SK-N-SH (cell line): ENCODE measurements around the gene TPSAB1. TPM values are rescaled to one million over a fixed set of nuclear protein-coding genes. Genes with fewer than 3 reads are reported as not detected.

Experiments used
- CTCF ChIA-PET: fragments of 300-600, 350-600 bp; formaldehyde crosslinking; extraction: SDS; loops from one replicate; lab custom pipeline; 2021; lab: Yijun Ruan, JAX
- POLR2A ChIA-PET: fragments of 350-600 bp; sonication (Branson Sonifier 250); formaldehyde crosslinking; extraction: SDS; loops from one replicate; lab custom pipeline; 2020; ENCODE audit warnings: antibody characterized with exemption, inconsistent platforms; lab: Yijun Ruan, JAX
- DNase-seq: peaks from one replicate; pipeline ENCODE4 v3.0.0; 2012
- H2AFZ ChIP-seq: fragments of 200-600 bp; sonication (generic); 2 replicates; pipeline ENCODE4 v1.8.1; 2016; ENCODE audit warnings: antibody characterized with exemption, mild to moderate bottlenecking, low read depth
- H3F3A ChIP-seq: fragments of 200-600 bp; sonication (generic); replicated peaks from 2 replicates; pipeline ENCODE3; 2016; ENCODE audit warnings: antibody characterized with exemption, mild to moderate bottlenecking; ENCODE audit not compliant: insufficient read depth
- H3K27ac ChIP-seq, 2 experiments: fragments of 200-500 bp in 1 of 2; fragments of 200-600 bp in 1 of 2; sonication (Bioruptor generic) in 1 of 2; sonication (generic), shearing (Covaris generic) in 1 of 2; 2 replicates each; pipeline versions ENCODE4 v1.5.1 to v1.6.1; 2014 to 2016; ENCODE audit warnings: low read depth in 2 of 2, inconsistent platforms in 1 of 2, low read length in 1 of 2, mild to moderate bottlenecking in 1 of 2, mixed read lengths in 1 of 2
- H3K27me3 ChIP-seq: fragments of 200-600 bp; sonication (generic), shearing (Covaris generic); 2 replicates; pipeline ENCODE4 v1.6.1; 2016; ENCODE audit warnings: mixed run types; ENCODE audit not compliant: insufficient read depth
- H3K36me3 ChIP-seq, 2 experiments: fragments of 200-500 bp in 1 of 2; fragments of 200-600 bp in 1 of 2; sonication (Bioruptor generic) in 1 of 2; sonication (generic) in 1 of 2; replicated peaks in 1 of 2; 2 replicates each; pipeline versions ENCODE3 to v1.5.1; 2014 to 2016; ENCODE audit warnings: low read length in 1 of 2, mild to moderate bottlenecking in 1 of 2; ENCODE audit not compliant: insufficient read depth in 2 of 2, control insufficient read depth in 1 of 2
- H3K4me1 ChIP-seq, 2 experiments: fragments of 200-500 bp in 1 of 2; fragments of 200-600 bp in 1 of 2; sonication (Bioruptor generic) in 1 of 2; sonication (generic), shearing (Covaris generic) in 1 of 2; 2 replicates each; pipeline versions ENCODE4 v1.5.1 to v1.6.1; 2014 to 2016; ENCODE audit warnings: low read depth in 1 of 2, low read length in 1 of 2, mixed run types in 1 of 2; ENCODE audit not compliant: insufficient read depth in 2 of 2, control insufficient read depth in 1 of 2
- H3K4me2 ChIP-seq: fragments of 200-600 bp; sonication (generic), shearing (Covaris generic); 2 replicates; pipeline ENCODE4 v1.6.1; 2017; ENCODE audit warnings: mixed run types
- H3K4me3 ChIP-seq, 2 experiments: fragments of 200-500 bp in 1 of 2; fragments of 200-600 bp in 1 of 2; sonication (Bioruptor generic) in 1 of 2; sonication (generic), shearing (Covaris generic) in 1 of 2; 2 replicates each; pipeline versions ENCODE4 v1.5.1 to v1.8.1; 2014 to 2016; ENCODE audit warnings: low read depth in 2 of 2, inconsistent platforms in 1 of 2, low read length in 1 of 2, mild to moderate bottlenecking in 1 of 2, mixed read lengths in 1 of 2, moderate library complexity in 1 of 2
- H3K79me2 ChIP-seq: fragments of 200-600 bp; sonication (generic); 2 replicates; pipeline ENCODE4 v1.8.1; 2017; ENCODE audit warnings: mild to moderate bottlenecking; ENCODE audit not compliant: insufficient read depth
- H3K9ac ChIP-seq: fragments of 200-600 bp; sonication (generic); 2 replicates; pipeline ENCODE4 v1.6.1; 2017; ENCODE audit warnings: mixed run types
- H3K9me2 ChIP-seq: fragments of 200-600 bp; sonication (generic); 2 replicates; pipeline ENCODE4 v1.6.1; 2017; ENCODE audit warnings: mixed run types
- H3K9me3 ChIP-seq: fragments of 200-600 bp; sonication (generic); 2 replicates; pipeline ENCODE4 v1.6.1; 2017; ENCODE audit warnings: mixed run types, mild to moderate bottlenecking, moderate library complexity
- H4K20me1 ChIP-seq: fragments of 200-600 bp; sonication (generic); 2 replicates; pipeline ENCODE4 v1.6.1; 2017; ENCODE audit warnings: mild to moderate bottlenecking, mixed run types; ENCODE audit not compliant: insufficient read depth
- CHD2 ChIP-seq: fragments of 150-350 bp; IDR thresholded peaks from 2 replicates; pipeline ENCODE4 v1.6.1; 2018; ENCODE audit warnings: low read length; ENCODE audit not compliant: partially characterized antibody
- CTCF ChIP-seq: fragments of 200-600 bp; sonication (generic); IDR thresholded peaks from 2 replicates; pipeline ENCODE4 v1.6.1; 2017; ENCODE audit warnings: antibody characterized with exemption, mild to moderate bottlenecking, moderate library complexity
- EP300 ChIP-seq, 2 experiments: IDR thresholded peaks; 2 replicates each; pipeline versions ENCODE4 v1.4.0 to v1.6.1; 2012; ENCODE audit warnings: borderline replicate concordance in 1 of 2, low read depth in 1 of 2, low read length in 1 of 2
- FOXJ3 ChIP-seq: sonication (generic); formaldehyde crosslinking; IDR thresholded peaks from 2 replicates; pipeline ENCODE4 v1.5.1; 2020; ENCODE audit warnings: mild to moderate bottlenecking, missing genetic modification reagents
- GATA2 ChIP-seq: sonication (generic); formaldehyde crosslinking; IDR thresholded peaks from 2 replicates; pipeline ENCODE4 v1.5.0; 2020; ENCODE audit warnings: mild to moderate bottlenecking, missing genetic modification reagents
- JUND ChIP-seq: IDR thresholded peaks from 2 replicates; pipeline ENCODE4 v1.4.0; 2012
- MAX ChIP-seq: IDR thresholded peaks from 2 replicates; pipeline ENCODE4 v1.4.0; 2012; ENCODE audit warnings: low read depth
- MEF2A ChIP-seq: IDR thresholded peaks from 2 replicates; pipeline ENCODE4 v1.4.0; 2012; ENCODE audit warnings: low read depth, borderline replicate concordance
- MXI1 ChIP-seq: IDR thresholded peaks from 2 replicates; pipeline ENCODE4 v1.6.1; 2012; ENCODE audit warnings: mild to moderate bottlenecking, low read depth, low read length, improper control_type of control experiment
- NFIC ChIP-seq: IDR thresholded peaks from 2 replicates; pipeline ENCODE4 v1.4.0; 2012; ENCODE audit warnings: borderline replicate concordance
- NRF1 ChIP-seq: IDR thresholded peaks from 2 replicates; pipeline ENCODE4 v1.6.1; 2012; ENCODE audit warnings: low read depth, mild to moderate bottlenecking, low read length
- PBX3 ChIP-seq: IDR thresholded peaks from 2 replicates; pipeline ENCODE4; 2012
- RAD21 ChIP-seq: IDR thresholded peaks from 2 replicates; pipeline ENCODE4 v1.6.1; 2012; ENCODE audit warnings: mild to moderate bottlenecking, low read length
- RCOR1 ChIP-seq: fragments of 150-350 bp; IDR thresholded peaks from 2 replicates; pipeline ENCODE4 v1.6.1; 2017; ENCODE audit warnings: antibody characterized with exemption, low read length
- REST ChIP-seq: IDR thresholded peaks from 2 replicates; pipeline ENCODE4 v1.6.1; 2012; ENCODE audit warnings: mild to moderate bottlenecking, low read depth, low read length, moderate library complexity
- SIN3A ChIP-seq: IDR thresholded peaks from 2 replicates; pipeline ENCODE4 v1.6.1; 2012; ENCODE audit warnings: low read depth, mild to moderate bottlenecking, low read length, moderate library complexity, borderline replicate concordance
- USF1 ChIP-seq: IDR thresholded peaks from 2 replicates; pipeline ENCODE4 v1.4.0; 2012; ENCODE audit warnings: low read depth, borderline replicate concordance
- USF2 ChIP-seq: fragments of 150-350 bp; IDR thresholded peaks from 2 replicates; pipeline ENCODE4 v1.6.1; 2017; ENCODE audit warnings: antibody characterized with exemption, low read length, low read depth, borderline replicate concordance
- YY1 ChIP-seq: IDR thresholded peaks from 2 replicates; pipeline ENCODE4 v1.4.0; 2012; ENCODE audit warnings: low read depth, mild to moderate bottlenecking
- WGBS: methylation state at CpG from one replicate; pipeline ENCODE4 v1.1.6; 2017; ENCODE audit warnings: low lambda C conversion rate; 5-methylcytosine and 5-hydroxymethylcytosine counted together
- polyA plus RNA-seq, 3 experiments: library from polyadenylated mRNA; depleted of rRNA; stranded (reverse); fragments of >200 nt; gene quantifications; 2 replicates each; pipeline ENCODE4 v1.2.3, GENCODE V29; 2012

TPSAB1 gene
- polyA plus RNA-seq, 1 of the 3 experiments (the other 2 are of a cell fraction): not detected

- no peak for DNase-seq
- 0% methylated on average over 1 of the region's 24 CpGs for WGBS
- Histone ChIP-seq H3K27me3 (peaks cover 97% of the 10 kb centered on the region), H3K4me1 (no peaks in the 10 kb centered on the region), H3K4me2 (no peak overlapping the region), H3K79me2 (no peaks in the 10 kb centered on the region), H3F3A (no peaks in the 10 kb centered on the region), H3K36me3 (no peaks in the 10 kb centered on the region), H4K20me1 (0 out of 2 replicates have a peak, but pooled peaks cover 3% of the 10 kb centered on the region), H3K9ac (no peak overlapping the region), H3K9me3 (no peaks in the 10 kb centered on the region), H3K9me2 (no peaks in the 10 kb centered on the region), H3K4me3 (no peak overlapping the region), H3K27ac (no peak overlapping the region), H2AFZ (no peak overlapping the region)
- POLR2A ChIA-PET: no interaction called here
- CTCF ChIA-PET: interaction anchor here (0.8 to 1.9 kb wide), 3 partner anchors 8 to 162 kb away, joined by 3 to 5 read pairs (median 4); no protein-coding TSS in a partner anchor
- TF ChIP-seq USF2 (no peak), FOXJ3 (CRISPR knock-in tag) (no peak), EP300 (IDR thresholded peaks at IDR 0.05; ENCODE audit: borderline replicate concordance in 1 of 2, low read depth in 1 of 2, low read length in 1 of 2) (no peak), YY1 (no peak), PBX3 (no peak), MXI1 (no peak), MAX (no peak), JUND (no peak), GATA2 (CRISPR knock-in tag) (no peak), NRF1 (no peak), USF1 (no peak), RAD21 (no peak), CHD2 (no peak), SIN3A (no peak), REST (no peak), NFIC (no peak), MEF2A (no peak), CTCF (no peak), RCOR1 (no peak)
Measured at GRCh38 chr16:1217526-1217925, 23.0 kb upstream of the TPSAB1 start.
